Pulmonary artery endothelial cell (primary cell): ENCODE measurements around the gene TRIM29. TPM values are rescaled to one million over a fixed set of nuclear protein-coding genes. Genes with fewer than 3 reads are reported as not detected.

Experiments
- DNase-seq: peaks from one replicate; pipeline ENCODE4 v3.0.0-alpha.2; 2011; ENCODE audit warnings: low read depth, low spot score
- total RNA-seq: library from RNA; depleted of rRNA; stranded (reverse); fragments of >200 nt; gene quantifications from 2 replicates; pipeline ENCODE4 v1.2.3, GENCODE V29; 2014

Gene TRIM29
- total RNA-seq, 1 donor from 2014 or later, result not detected

- DNase-seq, result no peak
These were observed 14.8 kb downstream of the TRIM29 start for GRCh38 chr11:120122924-120123683.

DNA sequence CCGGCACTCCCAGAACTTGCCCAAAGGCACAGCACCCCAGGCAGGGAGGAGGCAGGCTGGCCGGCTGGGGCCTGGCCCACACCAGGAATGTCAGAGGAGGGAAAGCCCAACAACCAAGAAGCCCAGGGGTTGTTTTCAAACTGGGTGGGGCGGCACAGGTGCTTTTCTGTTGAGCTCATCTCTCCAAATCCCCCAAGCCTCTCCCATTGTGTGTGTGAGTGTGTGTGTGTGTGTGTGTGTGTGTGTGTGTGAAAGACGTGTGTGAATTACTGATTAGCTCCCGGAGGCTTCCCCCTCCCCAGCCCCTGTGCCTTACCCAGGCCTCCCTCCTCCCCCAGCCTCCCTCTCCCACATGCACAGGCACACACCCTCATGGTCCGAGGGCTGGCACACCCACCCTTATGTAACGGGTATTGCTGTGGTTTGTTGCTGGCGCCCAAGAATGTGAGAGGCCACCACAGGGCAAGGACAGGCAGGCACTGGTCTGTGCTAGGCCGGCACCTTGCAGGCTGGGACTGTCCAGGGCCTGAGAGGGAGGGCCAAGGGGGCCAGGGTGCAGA is 15.9 kb downstream of the TRIM29 start:
- DNase-seq, result no peak

DNA sequence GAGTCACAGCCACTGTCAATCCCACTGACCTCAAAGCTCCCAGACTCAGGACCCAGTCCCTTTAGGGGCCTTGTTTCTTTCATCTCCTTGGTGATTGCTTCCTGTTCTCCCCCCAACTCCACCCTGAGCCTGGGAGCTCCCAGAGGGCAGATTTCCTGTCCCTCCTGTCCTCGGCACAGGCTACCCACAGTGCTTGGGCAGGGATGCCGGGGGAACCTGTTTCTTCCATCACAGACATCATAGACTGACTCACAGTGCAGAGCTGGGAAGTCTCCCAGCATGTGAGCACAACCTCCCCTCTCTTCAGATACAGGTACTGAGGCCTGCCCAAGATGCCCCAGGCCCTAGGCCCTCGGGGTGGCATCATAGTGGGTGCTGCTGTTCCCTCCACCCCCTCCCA is 16.6 kb downstream of the TRIM29 start:
- no peak for DNase-seq

DNA sequence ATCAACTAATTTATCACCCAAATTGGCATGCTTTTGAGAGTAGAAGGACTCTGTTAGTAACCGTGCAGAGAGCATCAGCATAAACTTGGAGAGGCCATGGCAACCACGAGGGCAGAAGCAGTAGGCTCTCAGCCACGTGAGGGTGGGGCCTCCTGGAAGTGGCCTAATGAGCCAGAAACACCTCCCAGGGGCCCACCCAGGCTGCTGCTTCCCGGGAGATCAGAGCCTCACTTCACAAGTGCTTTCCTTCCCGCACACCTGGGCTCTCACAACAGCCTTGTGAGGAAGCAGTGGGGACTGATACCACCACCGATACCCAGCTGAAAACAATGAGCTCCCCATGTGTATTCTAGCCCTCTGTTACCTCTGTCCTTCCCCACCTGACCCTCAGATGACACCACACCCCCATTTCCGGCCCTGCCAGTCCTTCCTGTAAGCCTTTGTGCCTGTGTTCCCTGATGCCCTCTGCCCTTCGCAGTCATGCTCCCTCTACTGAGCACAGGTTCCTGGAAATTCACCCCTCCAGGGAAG is 17.0 kb downstream of the TRIM29 start:
- no peak for DNase-seq

DNA sequence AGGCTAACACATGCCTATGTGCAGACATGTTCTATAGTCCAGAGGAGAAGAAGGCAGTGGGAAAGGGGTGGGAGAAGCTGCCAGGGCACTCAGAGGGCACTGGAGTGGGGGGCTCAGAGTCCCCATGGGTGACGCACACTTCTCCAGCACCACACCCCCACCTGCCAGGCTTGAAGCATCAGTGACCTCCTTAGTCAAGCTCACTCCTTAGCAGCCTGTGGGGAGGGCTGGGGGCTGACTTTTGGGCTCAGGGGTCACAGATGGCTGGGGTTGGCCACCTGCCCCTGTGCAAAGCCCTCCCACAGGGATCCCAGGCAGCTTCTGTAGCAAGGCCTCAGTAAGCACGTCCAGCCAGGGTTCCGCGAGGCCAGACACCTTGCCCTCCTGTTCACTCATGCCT is 18.8 kb downstream of the TRIM29 start:
- no peak for DNase-seq

GRCh38 chr11:120117991-120118390 is 19.9 kb downstream of the TRIM29 start:
- no peak for DNase-seq

DNA sequence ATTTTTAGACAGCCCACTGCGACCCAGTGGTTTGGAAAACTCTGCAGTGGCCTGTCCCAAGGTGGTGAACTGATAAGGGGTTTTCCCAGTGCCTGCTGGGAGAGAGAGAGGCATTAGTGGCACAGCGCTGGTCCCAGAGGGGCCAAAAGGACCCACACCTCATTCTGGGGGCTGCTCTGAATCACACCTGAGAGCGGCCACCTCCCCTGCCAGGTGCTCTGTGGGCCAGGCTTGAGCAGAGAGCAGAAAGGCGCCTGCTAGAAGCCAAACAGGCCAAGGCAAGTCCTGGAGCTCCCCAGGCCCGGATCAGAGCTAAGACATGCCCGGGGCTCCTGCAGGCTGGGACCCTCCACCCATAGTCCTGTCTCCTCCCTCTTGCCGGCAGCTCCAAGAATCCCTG is 20.9 kb downstream of the TRIM29 start:
- no peak for DNase-seq

DNA sequence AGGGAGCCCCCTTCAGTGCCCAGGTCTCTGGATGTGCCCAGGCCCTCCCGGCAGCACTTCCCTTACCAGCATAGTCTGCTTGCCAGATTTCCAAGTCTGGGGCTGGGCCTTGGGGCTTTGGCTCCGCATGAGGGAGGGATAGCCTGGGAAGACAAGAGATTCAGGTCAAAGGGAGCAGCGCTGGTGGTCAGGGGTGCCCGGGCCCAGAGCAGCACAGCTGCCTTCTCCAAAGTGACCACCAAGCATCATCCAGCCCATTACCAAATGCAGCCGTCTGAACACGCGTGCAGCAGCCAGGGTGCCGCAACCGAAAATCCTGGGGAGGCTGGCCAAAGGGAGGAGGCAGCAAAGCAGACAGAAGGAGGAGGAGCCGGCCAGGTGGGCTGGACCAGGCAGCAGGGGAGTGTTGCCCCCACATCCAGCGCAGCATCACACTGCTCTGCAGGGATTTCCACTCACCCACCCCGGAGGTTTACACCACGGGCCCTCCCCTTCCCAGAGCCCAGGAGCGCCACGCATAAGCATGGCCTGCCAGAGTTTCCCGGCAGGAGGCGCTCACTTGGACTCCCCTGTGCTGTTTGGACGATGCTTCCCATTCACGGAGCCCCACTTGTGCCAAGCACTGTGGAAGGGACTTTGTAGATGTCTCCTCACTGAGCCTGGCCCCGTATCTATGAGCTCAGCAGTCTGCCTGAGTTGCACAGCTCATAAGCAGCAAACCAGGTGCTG is 22.5 kb downstream of the TRIM29 start:
- DNase-seq, result no peak

- no peak for DNase-seq
These were observed 25.6 kb downstream of the TRIM29 start for GRCh38 chr11:120112174-120112796.

DNA sequence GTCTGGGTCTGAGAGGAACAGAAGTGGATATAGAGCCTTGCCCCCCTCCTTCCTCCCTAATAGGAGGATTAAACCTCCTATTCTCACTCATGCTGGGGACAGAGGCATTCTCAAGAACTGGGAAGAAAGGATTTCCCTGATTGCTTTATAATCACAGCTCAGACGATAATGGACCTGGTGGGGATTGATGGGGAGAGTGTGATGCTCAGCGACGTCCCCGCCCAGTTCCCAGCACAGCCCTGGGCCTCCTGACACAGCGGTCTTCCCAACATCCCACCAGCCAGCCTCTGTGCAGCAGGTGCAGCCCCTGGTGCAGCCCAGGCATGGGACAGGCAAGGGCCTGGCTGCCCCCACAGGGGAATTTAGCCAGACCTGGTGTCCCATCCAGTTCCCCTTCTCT is 28.4 kb downstream of the TRIM29 start:
- DNase-seq, result no peak

DNA sequence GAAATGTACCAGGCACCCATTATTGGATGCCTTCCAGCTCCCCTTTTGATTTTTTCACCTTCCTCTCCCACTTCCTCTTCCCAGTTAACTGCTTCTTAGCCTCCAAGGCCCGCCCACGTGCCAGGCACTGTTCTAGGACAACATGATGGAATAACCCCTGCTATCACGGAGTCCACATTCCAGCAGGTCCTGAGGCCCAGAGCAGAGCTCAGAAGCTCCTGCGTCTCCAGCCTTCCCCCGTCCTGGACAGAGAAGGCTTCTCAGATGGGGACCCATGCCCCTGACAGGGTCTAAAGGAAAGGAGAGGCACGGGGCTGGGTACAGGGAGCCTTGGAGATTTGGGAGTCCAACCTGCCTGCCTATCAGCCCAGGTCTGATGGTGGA is 29.1 kb downstream of the TRIM29 start:
- DNase-seq, result no peak

GRCh38 chr11:120108154-120108784 is 29.6 kb downstream of the TRIM29 start:
- DNase-seq, result no peak

DNA sequence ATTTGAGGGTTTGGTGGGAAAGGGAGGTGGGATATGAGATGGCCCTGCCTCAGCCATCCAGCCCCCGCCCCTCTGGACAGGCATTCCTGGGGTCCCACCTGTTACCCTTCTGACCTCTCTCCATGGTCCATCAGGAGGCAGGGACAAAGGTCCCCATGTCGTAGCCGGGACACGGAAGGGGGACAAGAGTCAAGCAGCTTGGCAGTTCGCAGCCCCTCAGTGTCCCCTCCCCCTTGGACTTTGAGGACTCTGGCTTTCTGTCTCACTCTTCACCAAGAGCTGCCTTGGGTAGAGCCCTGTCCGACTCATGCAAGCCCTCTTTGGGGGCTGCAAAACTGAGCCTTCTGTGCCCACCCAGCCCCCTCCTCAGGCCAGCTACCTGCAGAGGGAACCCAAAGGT is 30.2 kb downstream of the TRIM29 start:
- no peak for DNase-seq

DNA sequence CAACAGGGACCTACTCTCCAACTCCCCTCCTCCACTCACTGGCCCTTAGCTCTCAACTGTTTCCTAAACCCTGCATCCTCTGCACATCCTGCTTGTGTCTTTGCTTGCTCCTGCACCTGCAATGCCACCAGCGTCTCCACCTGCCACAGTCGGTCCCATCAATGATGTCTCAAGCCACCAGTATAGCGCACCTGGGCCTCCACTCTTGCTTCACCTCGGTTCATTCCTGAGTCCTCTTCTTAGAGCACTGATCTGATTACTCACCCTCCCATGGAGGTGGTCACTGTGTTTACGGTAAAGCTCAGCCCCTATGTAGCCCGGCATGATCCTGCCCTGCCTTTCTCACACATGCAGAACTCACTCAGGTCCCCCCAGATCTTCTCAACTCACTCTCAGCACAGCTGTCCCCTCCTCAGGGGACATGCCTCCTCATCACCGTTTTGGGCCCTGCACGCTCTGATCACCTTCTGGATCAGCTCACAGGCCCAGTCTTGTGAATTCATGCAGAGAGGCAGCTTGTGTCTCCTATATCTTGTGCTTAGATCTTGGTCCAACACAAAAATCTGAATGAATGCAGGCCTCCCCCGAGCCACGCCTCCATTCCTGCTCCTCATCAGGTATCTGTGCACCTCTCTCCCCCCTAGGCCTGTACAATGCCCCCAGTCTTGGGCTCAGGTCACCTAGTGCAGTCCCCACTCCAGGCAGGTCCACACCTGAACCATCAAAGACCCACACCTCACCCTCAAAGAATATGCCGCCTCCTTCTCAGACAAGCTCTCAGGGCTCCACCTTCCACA is 31.4 kb downstream of the TRIM29 start:
- DNase-seq, result no peak

DNA sequence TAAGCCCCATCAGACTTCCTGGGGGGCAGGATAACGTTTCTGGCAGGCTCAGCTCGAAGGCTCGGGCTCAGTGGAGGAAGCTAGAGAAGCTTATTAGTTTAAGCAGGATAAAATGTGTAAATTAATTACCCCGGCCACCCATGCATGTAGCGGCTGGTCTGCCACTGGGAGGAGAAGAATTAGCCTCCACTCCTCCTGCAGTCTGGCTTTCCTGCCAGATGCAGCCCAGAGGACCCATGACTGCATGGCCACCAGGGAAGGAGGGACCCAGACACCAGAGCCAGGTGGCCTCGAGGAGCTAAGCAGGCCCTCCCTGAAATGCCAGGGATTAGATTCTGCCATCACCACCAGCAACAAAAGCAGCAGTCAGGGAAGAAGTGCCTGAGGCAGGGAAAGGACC is 32.3 kb downstream of the TRIM29 start:
- no peak for DNase-seq

DNA sequence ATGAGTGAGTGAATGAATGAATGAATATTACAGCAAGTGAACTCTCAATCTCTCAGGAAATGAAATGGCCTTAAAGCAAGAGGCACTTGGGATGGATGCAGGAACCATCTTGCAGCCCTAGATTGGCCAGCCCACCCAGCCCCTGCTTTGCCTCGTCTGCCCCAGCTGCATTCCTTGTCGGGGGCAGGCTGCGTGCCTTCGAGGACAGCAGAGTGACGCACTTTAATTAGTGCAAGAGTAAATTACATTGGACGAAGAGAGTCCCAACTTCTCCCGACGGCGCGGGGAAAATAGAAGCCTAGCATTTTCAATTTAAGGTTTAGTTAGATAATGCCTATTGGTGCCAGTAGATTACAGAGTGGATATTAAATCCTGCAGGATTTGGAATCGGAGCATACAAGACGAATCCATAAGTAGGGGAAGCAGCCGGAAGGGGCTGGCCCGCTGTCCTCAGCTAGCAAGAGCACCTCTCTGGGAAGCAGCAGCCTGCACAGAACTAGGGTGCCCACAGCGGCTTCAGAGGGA is 33.8 kb downstream of the TRIM29 start:
- no peak for DNase-seq

GRCh38 chr11:120102864-120103122 is 35.1 kb downstream of the TRIM29 start:
- DNase-seq, result no peak

GRCh38 chr11:120102050-120102863 is 35.7 kb downstream of the TRIM29 start:
- no peak for DNase-seq

DNA sequence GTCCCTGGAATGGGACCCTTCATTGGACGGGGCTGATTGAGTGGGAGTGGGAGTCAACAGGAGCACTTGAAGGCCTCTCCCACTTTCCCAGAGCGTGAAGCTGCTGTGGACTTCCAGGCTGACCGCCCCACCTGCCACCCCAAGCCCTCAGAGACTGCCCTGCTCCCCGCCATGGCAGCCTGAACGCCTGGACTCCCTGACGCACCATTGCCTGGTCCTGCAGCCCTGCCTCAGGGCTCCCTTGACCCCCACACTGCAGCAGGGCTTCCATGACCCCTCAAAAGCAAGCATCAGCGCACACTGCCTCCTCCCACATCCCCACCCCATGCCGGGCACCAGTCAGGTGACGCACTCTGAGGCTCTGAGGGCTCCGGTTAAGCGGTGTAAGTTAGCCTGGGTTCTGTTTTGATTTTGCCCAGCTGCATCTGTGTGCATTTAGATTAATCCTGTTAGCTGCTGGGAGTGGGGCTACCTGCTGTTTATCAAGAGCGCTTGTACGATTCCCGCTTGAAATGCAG is 39.4 kb downstream of the TRIM29 start:
- no peak for DNase-seq
